Measurements from ENCODE around the gene RPTOR.

RPTOR gene

DNA sequence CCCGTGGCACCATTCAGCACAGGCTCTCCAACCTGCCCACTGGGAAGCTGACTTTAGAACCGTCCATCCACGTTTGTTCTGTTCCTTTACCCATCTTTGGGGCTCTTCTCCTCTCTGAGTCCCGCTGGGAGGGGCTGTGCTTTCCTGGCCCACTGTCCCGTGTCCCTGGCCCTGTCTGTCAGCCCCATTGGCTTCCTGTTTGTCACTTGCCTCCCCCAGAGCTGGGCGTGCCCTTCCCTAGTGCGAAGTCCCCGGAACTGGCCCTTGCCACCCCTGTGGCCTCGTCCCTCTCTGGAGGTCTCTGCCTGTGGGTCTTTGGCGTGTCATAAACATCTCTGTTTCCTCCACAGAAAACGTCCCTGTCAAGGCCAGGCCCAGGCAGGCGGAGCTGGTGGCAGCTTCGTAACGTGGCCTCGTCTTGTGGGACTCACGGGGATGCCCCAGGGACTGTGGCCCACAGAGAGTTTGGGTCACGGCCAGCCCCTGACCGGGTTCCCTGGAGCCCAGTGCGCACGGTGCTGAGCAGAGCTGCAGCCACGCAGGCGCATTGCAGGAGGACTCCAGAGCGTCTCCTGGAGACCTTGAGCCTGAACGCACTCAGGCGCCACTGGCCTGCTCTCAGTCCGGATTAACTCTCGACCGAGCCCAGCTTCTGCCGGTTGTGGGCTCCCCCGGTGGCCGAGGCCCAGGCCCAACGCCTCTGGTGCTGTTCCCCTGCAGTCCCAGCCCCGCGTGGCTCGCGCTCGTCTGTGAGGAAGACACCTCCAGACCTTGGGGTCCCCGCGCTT is 454.3 kb downstream of the RPTOR start:
- TF ChIP-seq, protein P1, sequence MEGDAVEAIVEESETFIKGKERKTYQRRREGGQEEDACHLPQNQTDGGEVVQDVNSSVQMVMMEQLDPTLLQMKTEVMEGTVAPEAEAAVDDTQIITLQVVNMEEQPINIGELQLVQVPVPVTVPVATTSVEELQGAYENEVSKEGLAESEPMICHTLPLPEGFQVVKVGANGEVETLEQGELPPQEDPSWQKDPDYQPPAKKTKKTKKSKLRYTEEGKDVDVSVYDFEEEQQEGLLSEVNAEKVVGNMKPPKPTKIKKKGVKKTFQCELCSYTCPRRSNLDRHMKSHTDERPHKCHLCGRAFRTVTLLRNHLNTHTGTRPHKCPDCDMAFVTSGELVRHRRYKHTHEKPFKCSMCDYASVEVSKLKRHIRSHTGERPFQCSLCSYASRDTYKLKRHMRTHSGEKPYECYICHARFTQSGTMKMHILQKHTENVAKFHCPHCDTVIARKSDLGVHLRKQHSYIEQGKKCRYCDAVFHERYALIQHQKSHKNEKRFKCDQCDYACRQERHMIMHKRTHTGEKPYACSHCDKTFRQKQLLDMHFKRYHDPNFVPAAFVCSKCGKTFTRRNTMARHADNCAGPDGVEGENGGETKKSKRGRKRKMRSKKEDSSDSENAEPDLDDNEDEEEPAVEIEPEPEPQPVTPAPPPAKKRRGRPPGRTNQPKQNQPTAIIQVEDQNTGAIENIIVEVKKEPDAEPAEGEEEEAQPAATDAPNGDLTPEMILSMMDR (IDR thresholded peaks at IDR 0.05; ENCODE audit: control insufficient read depth, insufficient read depth, low read depth, low read length, missing control alignments) = no peak
- no peak for DNase-seq (ENCODE audit: low read depth)
- no peak overlapping the region for H3K4me3 ChIP-seq (ENCODE audit: control insufficient read depth, low read depth, low read length)

DNA sequence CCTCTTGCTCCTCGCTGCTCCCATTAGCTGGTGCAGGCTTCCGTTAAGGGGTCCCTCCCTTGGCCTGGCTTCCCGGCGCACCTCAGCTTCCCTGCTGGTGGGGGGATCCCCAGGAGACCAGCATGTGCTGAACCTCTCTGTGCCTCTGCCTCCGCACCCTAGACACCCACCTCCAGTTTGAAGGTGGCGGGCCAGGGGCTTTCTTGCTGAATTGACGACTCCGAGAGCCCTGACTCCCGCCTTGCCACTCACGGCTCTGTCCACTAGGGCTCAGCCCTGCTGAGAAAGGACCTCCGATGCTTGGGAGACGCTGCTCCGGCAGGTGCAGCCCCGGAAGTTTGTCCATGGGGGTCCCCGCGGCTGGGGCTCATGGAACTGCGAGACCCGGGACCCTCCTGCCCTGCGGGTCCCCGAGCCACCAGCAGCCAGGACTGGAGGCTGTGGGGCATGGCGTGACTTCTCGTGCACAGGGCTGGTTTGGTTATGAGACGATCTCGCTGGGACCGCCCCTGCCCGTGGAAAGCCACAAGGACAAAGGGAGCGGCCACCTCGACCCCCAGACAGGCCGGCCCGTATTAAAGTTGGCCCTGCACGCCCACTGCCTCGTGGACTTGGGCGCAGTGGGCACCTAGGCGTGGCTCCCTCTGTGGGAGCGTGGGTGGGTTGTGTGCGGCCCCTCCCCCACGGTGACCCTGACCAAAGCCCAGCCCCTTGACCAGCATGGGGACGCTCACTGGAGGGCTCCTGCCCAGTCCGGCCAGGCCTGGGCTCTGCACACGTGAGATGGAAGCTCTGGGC is 455.1 kb downstream of the RPTOR start:
- TF ChIP-seq, protein P1 (IDR thresholded peaks at IDR 0.05; ENCODE audit: control insufficient read depth, insufficient read depth, low read depth, low read length, missing control alignments) = no peak
- DNase-seq (ENCODE audit: low read depth) = no peak
- H3K4me3 ChIP-seq (ENCODE audit: control insufficient read depth, low read depth, low read length) = no peak overlapping the region

DNA sequence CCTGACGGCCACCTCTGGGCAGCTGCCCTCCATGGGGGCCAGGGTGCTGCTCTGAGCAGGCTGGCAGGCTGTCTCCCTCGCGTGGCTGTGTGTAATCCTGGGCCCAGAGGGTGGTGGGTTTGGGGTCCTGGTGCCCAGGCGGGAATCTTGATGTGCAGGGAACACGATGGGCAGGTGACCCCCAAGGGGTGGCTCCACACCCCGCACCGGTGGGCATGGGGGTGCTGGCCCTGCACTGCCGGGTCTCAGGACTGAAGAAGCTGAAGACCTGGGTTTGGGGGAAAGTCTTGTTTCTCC is 455.6 kb downstream of the RPTOR start:
- no peak overlapping the region for H3K4me3 ChIP-seq (ENCODE audit: control insufficient read depth, low read depth, low read length)
- TF ChIP-seq, protein P1 (IDR thresholded peaks at IDR 0.05; ENCODE audit: control insufficient read depth, insufficient read depth, low read depth, low read length, missing control alignments) = no peak
- DNase-seq (ENCODE audit: low read depth) = no peak

DNA sequence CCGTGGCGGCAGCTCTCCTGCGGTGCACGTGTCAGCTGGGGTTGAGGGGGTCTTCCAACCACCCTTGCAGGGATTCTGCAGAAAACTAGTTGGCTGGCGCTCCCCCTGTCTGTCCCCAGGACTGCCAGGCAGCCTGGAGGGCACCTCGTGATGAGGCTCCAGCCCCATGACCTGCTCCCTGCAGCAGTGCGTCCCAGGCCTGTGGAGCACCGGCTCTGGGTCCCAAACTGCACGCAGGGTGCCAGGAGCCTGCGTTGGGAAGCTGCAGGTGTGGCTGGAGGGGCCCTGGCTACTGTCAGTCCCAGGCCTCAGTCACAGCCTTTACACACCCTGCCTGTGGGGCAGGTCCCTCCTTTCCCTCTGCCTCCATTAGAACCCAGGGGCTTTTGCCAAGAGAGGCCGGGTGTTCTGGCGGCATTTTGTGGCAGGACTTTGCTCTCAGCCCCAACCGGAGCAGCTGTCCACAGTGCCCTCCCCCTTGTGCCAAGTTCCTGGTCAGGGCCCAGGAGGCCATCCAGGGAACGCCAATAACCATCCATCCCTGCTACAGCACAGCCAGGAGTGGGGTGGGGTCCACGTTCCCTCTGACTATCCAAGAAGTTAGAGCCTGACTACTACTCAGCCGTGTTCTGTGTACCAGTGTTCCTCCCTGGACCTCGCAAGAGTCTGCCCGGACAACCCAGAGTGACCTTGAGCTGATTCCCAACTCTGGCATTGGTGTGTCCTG is 456.2 kb downstream of the RPTOR start:
- no peak for DNase-seq (ENCODE audit: low read depth)
- no peak overlapping the region for H3K4me3 ChIP-seq (ENCODE audit: control insufficient read depth, low read depth, low read length)
- TF ChIP-seq, protein P1 (IDR thresholded peaks at IDR 0.05; ENCODE audit: control insufficient read depth, insufficient read depth, low read depth, low read length, missing control alignments) = no peak

DNA sequence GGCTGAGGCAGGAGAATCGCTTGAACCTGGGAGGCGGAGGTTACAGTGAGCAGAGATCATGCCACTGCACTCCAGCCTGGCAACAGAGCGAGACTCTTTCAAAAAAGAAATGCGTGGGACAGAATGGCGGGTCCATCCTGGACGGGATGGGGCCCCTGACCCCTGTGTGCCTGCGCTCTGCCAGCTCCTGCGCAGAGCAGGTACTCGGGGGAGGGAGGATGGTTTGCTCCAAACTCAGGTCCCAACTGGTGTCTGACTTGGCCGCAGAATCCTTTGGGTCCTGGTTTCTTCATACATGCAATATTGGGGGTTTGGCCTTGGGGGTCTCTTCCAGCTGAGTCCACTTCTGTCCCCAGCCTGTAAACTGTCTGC is 457.4 kb downstream of the RPTOR start:
- no peak overlapping the region for H3K4me3 ChIP-seq (ENCODE audit: control insufficient read depth, low read depth, low read length)
- TF ChIP-seq, protein P1 (IDR thresholded peaks at IDR 0.05; ENCODE audit: control insufficient read depth, insufficient read depth, low read depth, low read length, missing control alignments) = no peak
- DNase-seq (ENCODE audit: low read depth) = no peak

DNA sequence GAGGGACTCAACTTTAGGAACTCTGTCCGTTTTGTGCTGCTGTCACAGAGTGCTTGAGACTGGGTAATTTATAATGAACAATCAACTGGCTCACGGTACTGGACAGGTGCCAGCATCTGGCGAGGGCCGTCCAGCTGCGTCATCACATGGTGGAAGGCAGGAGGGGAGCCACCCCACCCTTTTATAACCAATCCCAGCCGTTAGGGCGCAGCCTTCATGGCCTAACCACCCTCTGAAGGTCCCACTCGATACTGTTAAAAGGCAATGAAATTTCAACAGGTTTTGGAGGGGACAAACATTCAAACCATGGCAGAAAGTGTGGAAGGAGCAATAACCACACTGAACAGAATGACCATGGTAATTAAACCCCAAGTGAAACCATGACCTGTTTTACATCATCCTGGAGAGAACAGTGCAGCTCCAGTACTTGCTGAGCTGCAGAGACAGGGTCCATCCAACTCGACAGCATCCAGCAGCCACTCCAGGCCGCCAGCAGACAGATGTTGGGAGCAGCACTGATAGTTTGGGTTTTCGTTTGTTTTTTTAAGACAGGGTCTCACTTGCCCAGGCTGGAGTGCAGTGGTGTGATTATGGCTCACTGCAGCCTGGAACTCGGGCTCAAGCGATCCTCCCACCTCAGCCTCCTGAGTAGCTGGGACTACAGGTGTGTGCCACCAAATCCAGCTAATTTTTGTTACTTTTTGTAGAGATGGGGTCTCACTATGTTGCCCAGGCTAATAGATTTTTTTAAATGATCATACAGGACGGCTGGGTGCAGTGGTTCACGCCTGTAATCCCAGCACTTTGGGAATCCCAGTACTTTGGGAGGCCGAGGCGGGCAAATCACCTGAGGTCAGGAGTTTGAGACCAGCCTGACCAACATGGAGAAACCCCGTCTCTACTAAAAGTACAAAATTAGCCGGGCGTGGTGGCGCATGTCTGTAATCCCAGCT is 458.0 kb downstream of the RPTOR start:
- no peak overlapping the region for H3K4me3 ChIP-seq (ENCODE audit: control insufficient read depth, low read depth, low read length)
- TF ChIP-seq, protein P1 (IDR thresholded peaks at IDR 0.05; ENCODE audit: control insufficient read depth, insufficient read depth, low read depth, low read length, missing control alignments) = no peak
- no peak for DNase-seq (ENCODE audit: low read depth)
